CD4-positive, alpha-beta memory T cell (primary cell): ENCODE measurements around the gene CDKN2C. TPM values are rescaled to one million over a fixed set of nuclear protein-coding genes. Genes with fewer than 3 reads are reported as not detected.
"Not testable (repeated sequence)": the region's sequence is repeated elsewhere in the genome, so short reads cannot be mapped to it uniquely, and the experiment has no call there.

Source experiments
- CTCF ChIA-PET: fragments of 350-600 bp; sonication (Branson Sonifier 250); formaldehyde crosslinking; loops from one replicate; lab custom pipeline; 2021; ENCODE audit warnings: inconsistent platforms; ENCODE audit not compliant: partially characterized antibody; lab: Charles Lee
- POLR2A ChIA-PET: fragments of 350-600 bp; sonication (Branson Sonifier 250); formaldehyde crosslinking; loops from one replicate; lab custom pipeline; 2021; ENCODE audit not compliant: partially characterized antibody; lab: Charles Lee
- DNase-seq, 5 donors: peaks; one replicate each; pipeline versions ENCODE4 v3.0.0 to v3.0.0-alpha.2; 2020 to 2022; ENCODE audit warnings: mixed read lengths in 1 of 5
- H3K27ac ChIP-seq: one replicate; pipeline ENCODE4 v1.7.0; 2013; ENCODE audit warnings: low read depth, low read length
- H3K27me3 ChIP-seq: 2 replicates; pipeline ENCODE4 v1.7.0; 2013; ENCODE audit warnings: mild to moderate bottlenecking, low read length, moderate library complexity; ENCODE audit not compliant: insufficient read depth
- H3K36me3 ChIP-seq: 2 replicates; pipeline ENCODE4 v1.7.0; 2013; ENCODE audit warnings: mild to moderate bottlenecking, low read length, moderate library complexity; ENCODE audit not compliant: insufficient read depth
- H3K4me1 ChIP-seq: 2 replicates; pipeline ENCODE4 v1.7.0; 2013; ENCODE audit warnings: mild to moderate bottlenecking, low read length, moderate library complexity; ENCODE audit not compliant: insufficient read depth
- H3K4me3 ChIP-seq, 2 donors: one replicate each; pipeline ENCODE4 v1.7.0; 2013; ENCODE audit warnings: low read length in 2 of 2, mild to moderate bottlenecking in 1 of 2
- H3K9me3 ChIP-seq, 2 donors: one replicate each; pipeline ENCODE4 v1.7.0; 2013; ENCODE audit warnings: low read length in 2 of 2, control low read depth in 1 of 2; ENCODE audit not compliant: control insufficient read depth in 1 of 2
- H3K27ac Mint-ChIP-seq, 7 donors: one replicate each; pipeline ENCODE4 v1.8.0; 2020 to 2021; ENCODE audit warnings: mixed read lengths in 7 of 7, mild to moderate bottlenecking in 6 of 7, inconsistent platforms in 3 of 7, moderate library complexity in 3 of 7
- H3K27me3 Mint-ChIP-seq, 2 donors: one replicate each; pipeline ENCODE4 v1.8.0; 2020 to 2021; ENCODE audit warnings: mixed read lengths in 2 of 2
- H3K36me3 Mint-ChIP-seq, 2 donors: one replicate each; pipeline ENCODE4 v1.8.0; 2020 to 2021; ENCODE audit warnings: mixed read lengths in 2 of 2, inconsistent platforms in 1 of 2, mild to moderate bottlenecking in 1 of 2
- H3K4me1 Mint-ChIP-seq, 4 donors: one replicate each; pipeline ENCODE4 v1.8.0; 2020 to 2021; ENCODE audit warnings: mixed read lengths in 4 of 4, mild to moderate bottlenecking in 1 of 4
- H3K4me3 Mint-ChIP-seq, 8 donors: one replicate each; pipeline ENCODE4 v1.8.0; 2020 to 2021; ENCODE audit warnings: mixed read lengths in 8 of 8, mild to moderate bottlenecking in 7 of 8, moderate library complexity in 6 of 8, inconsistent platforms in 3 of 8
- H3K9me3 Mint-ChIP-seq, 8 donors: one replicate each; pipeline ENCODE4 v1.8.0; 2020 to 2021; ENCODE audit warnings: mixed read lengths in 8 of 8, mild to moderate bottlenecking in 5 of 8, inconsistent platforms in 3 of 8, moderate library complexity in 1 of 8
- intact Hi-C: fragments of 100-400 bp; cut with micrococcal nuclease; formaldehyde crosslinking; loops from one replicate; pipeline ENCODE4 v1.15.1; 2023
- polyA plus RNA-seq, 2 donors: library from polyadenylated mRNA; unstranded; fragments of 300-500 nt; fragmentation: Illumina TruSeq; gene quantifications; one replicate each; pipeline ENCODE4 v1.2.3, GENCODE V29; 2021
- total RNA-seq, 2 experiments: library from RNA; stranded (reverse); gene quantifications; one replicate each; pipeline ENCODE4 v1.2.3, GENCODE V29; 2021

The CDKN2C gene
- total and polyA plus RNA-seq, 4 experiments from 2014 or later = 7.7 to 14.8 (median 11.1) TPM

DNA sequence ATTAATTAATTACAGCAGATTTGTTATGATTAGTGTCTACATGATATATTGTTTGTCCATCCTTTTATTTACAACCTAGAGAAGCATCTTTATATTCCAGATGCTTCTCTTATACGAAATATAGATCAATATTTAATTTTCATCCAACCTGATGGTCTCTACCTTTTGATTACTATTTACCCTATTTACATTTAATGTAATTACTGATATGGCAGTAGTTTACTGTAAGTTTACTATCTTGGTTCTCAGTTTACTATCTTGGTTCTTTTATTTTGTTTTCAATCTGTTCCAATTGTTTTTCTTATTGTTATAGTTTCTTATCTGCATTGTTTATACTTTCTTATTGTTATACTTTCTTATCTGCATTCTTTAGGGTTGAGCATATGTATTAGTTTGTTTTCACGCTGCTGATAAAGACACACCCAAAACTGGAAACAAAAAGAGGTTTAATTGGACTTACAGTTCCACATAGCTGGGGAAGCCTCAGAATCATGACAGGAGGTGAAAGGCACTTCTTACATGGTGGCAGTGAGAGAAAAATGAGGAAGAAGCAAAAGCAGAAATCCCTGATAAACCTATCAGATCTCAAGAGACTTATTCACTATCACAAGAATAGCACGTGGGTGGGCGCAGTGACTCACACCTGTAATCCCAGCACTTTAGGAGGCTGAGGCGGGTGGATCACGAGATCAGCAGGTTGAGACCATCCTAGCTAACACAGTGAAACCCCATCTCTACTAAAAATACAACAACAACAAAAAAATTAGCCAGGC, 38.9 kb upstream of the CDKN2C start:
- intact Hi-C loops = no loop called here
- no peak overlapping the region for H3K4me3 ChIP-seq
- Mint-ChIP-seq H3K27me3 (no peaks in the 10 kb centered on the region), H3K36me3 (peaks cover 8 to 10% of the 10 kb centered on the region in 2 donors), H3K4me1 (peaks cover 20 to 25% (median 24%) of the 10 kb centered on the region in 4 donors), H3K9me3 (no peaks in the 10 kb centered on the region), H3K4me3 (no peak overlapping the region), H3K27ac (peak overlapping the region in 1 of 7 donors; percentile 65)
- no peak for DNase-seq
- H3K27me3 ChIP-seq = no peaks in the 10 kb centered on the region
- no peak overlapping the region for H3K27ac ChIP-seq
- ChIA-PET POLR2A (no interaction called here), CTCF (interaction anchor here (1.5 to 2.9 kb wide), 6 partner anchors 9 to 259 kb away, joined by 4 to 65 read pairs (median 12); no protein-coding TSS in a partner anchor)
- H3K9me3 ChIP-seq = no peaks in the 10 kb centered on the region
- H3K36me3 ChIP-seq = no peaks in the 10 kb centered on the region
- no peaks in the 10 kb centered on the region for H3K4me1 ChIP-seq

DNA sequence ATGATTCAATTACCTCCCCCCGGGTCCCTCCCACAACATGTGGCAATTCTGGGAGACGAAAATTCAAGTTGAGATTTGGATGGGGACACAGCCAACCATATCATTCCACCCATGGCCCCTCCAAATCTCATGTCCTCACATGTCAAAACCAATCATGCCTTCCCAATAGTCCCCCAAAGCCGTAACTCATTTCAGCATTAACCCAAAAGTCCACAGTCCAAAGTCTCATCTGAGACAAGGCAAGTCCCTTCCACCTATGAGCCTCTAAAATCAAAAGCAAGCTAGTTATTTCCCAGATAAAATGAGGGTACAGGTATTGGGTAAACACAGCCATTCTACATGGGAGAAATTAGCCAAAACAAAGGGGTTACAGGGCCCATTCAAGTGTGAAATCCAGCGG, 38.0 kb upstream of the CDKN2C start:
- intact Hi-C loops, H3K36me3 ChIP-seq, POLR2A ChIA-PET, H3K36me3 Mint-ChIP-seq, H3K4me3 Mint-ChIP-seq, H3K9me3 Mint-ChIP-seq, H3K9me3 ChIP-seq, H3K4me1 ChIP-seq, H3K4me3 ChIP-seq, H3K27ac Mint-ChIP-seq, H3K27me3 ChIP-seq, DNase-seq, CTCF ChIA-PET, H3K27ac ChIP-seq, H3K27me3 Mint-ChIP-seq: not testable (repeated sequence)
- peaks cover 24 to 28% (median 26%) of the 10 kb centered on the region in 4 donors for H3K4me1 Mint-ChIP-seq

GRCh38 chr1:50933770-50934169, 36.3 kb upstream of the CDKN2C start:
- DNase-seq, H3K4me3 Mint-ChIP-seq, H3K36me3 ChIP-seq, H3K36me3 Mint-ChIP-seq, H3K27me3 Mint-ChIP-seq, H3K27ac ChIP-seq, H3K27me3 ChIP-seq, H3K9me3 Mint-ChIP-seq, H3K4me1 ChIP-seq, intact Hi-C loops, H3K4me3 ChIP-seq, H3K9me3 ChIP-seq, POLR2A ChIA-PET: not testable (repeated sequence)
- CTCF ChIA-PET = interaction anchor here (1.1 kb wide), 1 partner anchor 59 kb away, joined by 4 read pairs; no protein-coding TSS in a partner anchor
- Mint-ChIP-seq H3K27ac (peak overlapping the region in 1 of 7 donors; percentile 12), H3K4me1 (peaks cover 27 to 40% (median 33%) of the 10 kb centered on the region in 4 donors)

- CTCF ChIA-PET = interaction anchor here (1.3 kb wide), 1 partner anchor 24 kb away, joined by 3 read pairs; no protein-coding TSS in a partner anchor
- no peaks in the 10 kb centered on the region for H3K9me3 ChIP-seq
- no peaks in the 10 kb centered on the region for H3K4me1 ChIP-seq
- no peak overlapping the region for H3K4me3 Mint-ChIP-seq
- no peak overlapping the region for H3K27ac Mint-ChIP-seq
- POLR2A ChIA-PET = no interaction called here
- H3K4me1 Mint-ChIP-seq = peaks cover 27 to 44% (median 34%) of the 10 kb centered on the region in 4 donors
- H3K27me3 ChIP-seq = no peaks in the 10 kb centered on the region
- H3K27me3 Mint-ChIP-seq = no peaks in the 10 kb centered on the region
- H3K36me3 ChIP-seq = no peaks in the 10 kb centered on the region
- intact Hi-C loops = no loop called here
- peaks cover 0 to 2% of the 10 kb centered on the region in 2 donors for H3K36me3 Mint-ChIP-seq
- H3K4me3 ChIP-seq = no peak overlapping the region
- no peaks in the 10 kb centered on the region for H3K9me3 Mint-ChIP-seq
- H3K27ac ChIP-seq = no peak overlapping the region
- DNase-seq = no peak
These were observed 35.2 kb upstream of the CDKN2C start for GRCh38 chr1:50934838-50935237.

DNA sequence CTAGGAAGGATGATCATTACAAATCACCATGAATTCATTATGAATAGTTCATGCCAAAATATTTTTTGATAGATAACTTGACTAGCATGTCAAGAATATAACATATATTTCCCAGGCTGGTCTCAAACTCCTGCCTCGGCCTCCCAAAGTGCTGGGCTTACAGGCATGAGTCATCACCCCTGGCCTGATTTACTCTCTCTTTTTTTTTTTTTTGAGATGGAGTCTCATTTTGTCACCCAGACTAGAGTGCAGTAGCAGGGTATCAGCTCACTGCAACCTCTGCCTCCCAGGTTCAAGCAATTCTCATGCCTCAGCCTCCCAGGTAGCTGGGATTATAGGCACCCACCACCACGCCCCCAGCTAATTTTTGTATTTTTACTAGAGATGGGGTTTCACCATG, 34.8 kb upstream of the CDKN2C start:
- peaks cover 25 to 39% (median 31%) of the 10 kb centered on the region in 4 donors for H3K4me1 Mint-ChIP-seq
- intact Hi-C loops, H3K36me3 ChIP-seq, H3K36me3 Mint-ChIP-seq, H3K4me1 ChIP-seq, DNase-seq, H3K27ac ChIP-seq, H3K4me3 ChIP-seq, H3K27me3 ChIP-seq, H3K27me3 Mint-ChIP-seq, H3K9me3 ChIP-seq, POLR2A ChIA-PET, H3K9me3 Mint-ChIP-seq, H3K4me3 Mint-ChIP-seq: not testable (repeated sequence)
- CTCF ChIA-PET = interaction anchor here (1.3 to 1.4 kb wide), 3 partner anchors 8 to 34 kb away, joined by 3 to 4 read pairs (median 3); no protein-coding TSS in a partner anchor
- H3K27ac Mint-ChIP-seq = peak overlapping the region in 1 of 7 donors; percentile 48

- no peaks in the 10 kb centered on the region for H3K36me3 ChIP-seq
- no peaks in the 10 kb centered on the region for H3K27me3 Mint-ChIP-seq
- H3K27ac Mint-ChIP-seq = peak overlapping the region in 4 of 7 donors; percentile 25 to 37 (median 30)
- no peaks in the 10 kb centered on the region for H3K4me1 ChIP-seq
- ChIA-PET POLR2A (no interaction called here), CTCF (interaction anchor here (1.3 to 1.8 kb wide), 3 partner anchors 9 to 75 kb away, joined by 3 to 4 read pairs (median 4); no protein-coding TSS in a partner anchor)
- intact Hi-C loops = no loop called here
- H3K4me3 Mint-ChIP-seq = no peak overlapping the region
- DNase-seq = no peak
- no peak overlapping the region for H3K4me3 ChIP-seq
- peaks cover 0 to 2% of the 10 kb centered on the region in 2 donors for H3K36me3 Mint-ChIP-seq
- no peaks in the 10 kb centered on the region for H3K9me3 ChIP-seq
- no peaks in the 10 kb centered on the region for H3K9me3 Mint-ChIP-seq
- H3K4me1 Mint-ChIP-seq = peaks cover 26 to 38% (median 31%) of the 10 kb centered on the region in 4 donors
- no peaks in the 10 kb centered on the region for H3K27me3 ChIP-seq
- no peak overlapping the region for H3K27ac ChIP-seq
These were observed 33.7 kb upstream of the CDKN2C start for GRCh38 chr1:50936321-50936720.

GRCh38 chr1:50940291-50940690, 29.8 kb upstream of the CDKN2C start:
- peaks cover 33 to 54% (median 43%) of the 10 kb centered on the region in 4 donors for H3K4me1 Mint-ChIP-seq
- H3K27ac Mint-ChIP-seq = peak overlapping the region in 1 of 7 donors; percentile 2
- no peaks in the 10 kb centered on the region for H3K4me1 ChIP-seq
- H3K36me3 ChIP-seq = no peaks in the 10 kb centered on the region
- no peaks in the 10 kb centered on the region for H3K27me3 Mint-ChIP-seq
- no peak overlapping the region for H3K4me3 ChIP-seq
- no peaks in the 10 kb centered on the region for H3K9me3 Mint-ChIP-seq
- H3K4me3 Mint-ChIP-seq = no peak overlapping the region
- peaks cover 4 to 5% of the 10 kb centered on the region in 2 donors for H3K36me3 Mint-ChIP-seq
- no peaks in the 10 kb centered on the region for H3K9me3 ChIP-seq
- CTCF ChIA-PET = interaction anchor here (4.9 kb wide), 1 partner anchor 10 kb away, joined by 21 read pairs; no protein-coding TSS in a partner anchor
- POLR2A ChIA-PET = no interaction called here
- intact Hi-C loops = no loop called here
- H3K27ac ChIP-seq = no peak overlapping the region
- H3K27me3 ChIP-seq = no peaks in the 10 kb centered on the region
- DNase-seq = no peak
